K562 (cell line): ENCODE data around the gene GAPT. TPM values are rescaled to one million over a fixed set of nuclear protein-coding genes. Genes with fewer than 3 reads are reported as not detected.

Experiments
- KAT8 ChIP-seq: fragments of 450-650 bp; IDR thresholded peaks from 2 replicates; pipeline ENCODE4 v1.6.1; 2016; ENCODE audit warnings: low read depth, mild to moderate bottlenecking
- polyA plus RNA-seq, 8 experiments: library from polyadenylated mRNA; depleted of rRNA in 4 of 8; stranded (reverse) in 5 of 8; unstranded in 3 of 8; fragments of >200 nt; fragmentation: Nextera tagmentation in 2 of 8; fragmentation: Illumina TruSeq in 1 of 8; extraction: Ambion mirVana in 2 of 8; extraction: Trizol in 1 of 8; gene quantifications; 2 replicates each; pipeline versions ENCODE4 v1.2.1 to v1.2.3, GENCODE V29; 2011 to 2014; ENCODE audit warnings: inconsistent platforms in 1 of 8, missing spikeins in 1 of 8
- total RNA-seq, 7 experiments: library from RNA; depleted of rRNA in 6 of 7; stranded (reverse); fragments of >200 nt in 6 of 7; fragmentation: Illumina TruSeq in 2 of 7; extraction: Trizol in 2 of 7; gene quantifications; 2 replicates each; pipeline versions ENCODE4 v1.2.1 to v1.2.3, GENCODE V29; 2011 to 2021; ENCODE audit warnings: low replicate concordance in 1 of 7
- TF ChIP-seq, protein P1 (sequence below): fragments of 450-650 bp; IDR thresholded peaks from 2 replicates; pipeline ENCODE4 v1.6.1; 2017; ENCODE audit warnings: antibody characterized with exemption, mild to moderate bottlenecking
- TF ChIP-seq, protein P2 (sequence below): fragments of 250-450 bp; sonication (Bioruptor Pico); IDR thresholded peaks from 2 replicates; pipeline ENCODE4 v1.4.0; 2020; ENCODE audit warnings: mild to moderate bottlenecking

The GAPT gene
- total and polyA plus RNA-seq, 9 of the 15 experiments (the other 6 are each of a cell fraction or from before 2014, with no cell fraction given) = not detected

DNA sequence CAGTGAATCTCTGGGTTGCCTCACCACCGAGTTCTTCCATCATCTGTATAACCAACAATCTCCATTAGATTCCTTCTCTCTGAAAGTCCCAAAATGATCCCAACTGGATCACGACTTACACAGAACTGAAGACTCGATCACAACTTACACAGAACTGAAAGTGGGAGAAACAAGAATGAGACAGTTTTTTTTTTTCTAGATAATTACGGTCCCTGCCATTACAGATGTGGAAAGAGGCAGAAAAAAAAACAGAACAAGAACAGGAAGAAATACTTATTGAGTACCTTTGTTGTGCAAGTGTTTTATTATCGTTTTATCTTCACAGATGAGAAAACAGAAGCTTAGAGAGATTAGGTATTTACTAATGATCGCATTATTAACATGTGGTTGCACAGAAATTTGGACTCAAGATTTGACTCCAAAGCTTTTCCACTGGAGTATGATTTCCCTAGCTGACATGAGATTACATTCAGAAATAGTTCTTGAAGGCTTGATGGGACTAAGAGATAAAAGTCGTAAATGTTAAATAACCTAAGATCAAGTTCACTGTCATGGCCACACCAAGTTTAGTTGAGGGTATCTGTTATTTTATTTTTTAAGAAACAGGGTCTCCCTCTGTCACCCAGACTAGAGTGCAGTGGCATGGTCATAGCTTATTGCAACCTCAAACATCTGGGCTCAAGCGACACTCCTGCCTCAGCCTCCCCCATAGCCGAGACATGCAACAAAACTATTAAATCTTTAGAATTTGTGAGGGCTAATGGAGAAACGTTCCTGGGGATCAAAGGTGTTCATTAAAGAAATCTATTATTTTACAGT is 40.2 kb upstream of the GAPT start (continued):
- TF ChIP-seq KAT8 = no peak
- TF ChIP-seq, protein P1, sequence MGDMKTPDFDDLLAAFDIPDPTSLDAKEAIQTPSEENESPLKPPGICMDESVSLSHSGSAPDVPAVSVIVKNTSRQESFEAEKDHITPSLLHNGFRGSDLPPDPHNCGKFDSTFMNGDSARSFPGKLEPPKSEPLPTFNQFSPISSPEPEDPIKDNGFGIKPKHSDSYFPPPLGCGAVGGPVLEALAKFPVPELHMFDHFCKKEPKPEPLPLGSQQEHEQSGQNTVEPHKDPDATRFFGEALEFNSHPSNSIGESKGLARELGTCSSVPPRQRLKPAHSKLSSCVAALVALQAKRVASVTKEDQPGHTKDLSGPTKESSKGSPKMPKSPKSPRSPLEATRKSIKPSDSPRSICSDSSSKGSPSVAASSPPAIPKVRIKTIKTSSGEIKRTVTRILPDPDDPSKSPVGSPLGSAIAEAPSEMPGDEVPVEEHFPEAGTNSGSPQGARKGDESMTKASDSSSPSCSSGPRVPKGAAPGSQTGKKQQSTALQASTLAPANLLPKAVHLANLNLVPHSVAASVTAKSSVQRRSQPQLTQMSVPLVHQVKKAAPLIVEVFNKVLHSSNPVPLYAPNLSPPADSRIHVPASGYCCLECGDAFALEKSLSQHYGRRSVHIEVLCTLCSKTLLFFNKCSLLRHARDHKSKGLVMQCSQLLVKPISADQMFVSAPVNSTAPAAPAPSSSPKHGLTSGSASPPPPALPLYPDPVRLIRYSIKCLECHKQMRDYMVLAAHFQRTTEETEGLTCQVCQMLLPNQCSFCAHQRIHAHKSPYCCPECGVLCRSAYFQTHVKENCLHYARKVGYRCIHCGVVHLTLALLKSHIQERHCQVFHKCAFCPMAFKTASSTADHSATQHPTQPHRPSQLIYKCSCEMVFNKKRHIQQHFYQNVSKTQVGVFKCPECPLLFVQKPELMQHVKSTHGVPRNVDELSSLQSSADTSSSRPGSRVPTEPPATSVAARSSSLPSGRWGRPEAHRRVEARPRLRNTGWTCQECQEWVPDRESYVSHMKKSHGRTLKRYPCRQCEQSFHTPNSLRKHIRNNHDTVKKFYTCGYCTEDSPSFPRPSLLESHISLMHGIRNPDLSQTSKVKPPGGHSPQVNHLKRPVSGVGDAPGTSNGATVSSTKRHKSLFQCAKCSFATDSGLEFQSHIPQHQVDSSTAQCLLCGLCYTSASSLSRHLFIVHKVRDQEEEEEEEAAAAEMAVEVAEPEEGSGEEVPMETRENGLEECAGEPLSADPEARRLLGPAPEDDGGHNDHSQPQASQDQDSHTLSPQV = no peak
- TF ChIP-seq, protein P2, sequence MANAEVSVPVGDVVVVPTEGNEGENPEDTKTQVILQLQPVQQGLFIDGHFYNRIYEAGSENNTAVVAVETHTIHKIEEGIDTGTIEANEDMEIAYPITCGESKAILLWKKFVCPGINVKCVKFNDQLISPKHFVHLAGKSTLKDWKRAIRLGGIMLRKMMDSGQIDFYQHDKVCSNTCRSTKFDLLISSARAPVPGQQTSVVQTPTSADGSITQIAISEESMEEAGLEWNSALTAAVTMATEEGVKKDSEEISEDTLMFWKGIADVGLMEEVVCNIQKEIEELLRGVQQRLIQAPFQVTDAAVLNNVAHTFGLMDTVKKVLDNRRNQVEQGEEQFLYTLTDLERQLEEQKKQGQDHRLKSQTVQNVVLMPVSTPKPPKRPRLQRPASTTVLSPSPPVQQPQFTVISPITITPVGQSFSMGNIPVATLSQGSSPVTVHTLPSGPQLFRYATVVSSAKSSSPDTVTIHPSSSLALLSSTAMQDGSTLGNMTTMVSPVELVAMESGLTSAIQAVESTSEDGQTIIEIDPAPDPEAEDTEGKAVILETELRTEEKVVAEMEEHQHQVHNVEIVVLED (CRISPR knock-in tag) = no peak
